CD14-positive monocyte (primary cell): Measurements from ENCODE around the gene KDM4C. TPM values are rescaled to one million over a fixed set of nuclear protein-coding genes. Genes with fewer than 3 reads are reported as not detected.
"Not testable (repeated sequence)": the region's sequence is repeated elsewhere in the genome, so short reads cannot be mapped to it uniquely, and the experiment has no call there.

Experiments used
- DNase-seq, 3 donors: peaks; one replicate each; pipeline ENCODE4 v3.0.0-alpha.2; 2011 to 2022
- H2AFZ ChIP-seq: 2 replicates; pipeline ENCODE4 v1.6.0; 2012; ENCODE audit warnings: mild to moderate bottlenecking, low read depth, low read length, inconsistent platforms; ENCODE audit not compliant: insufficient read depth, poor library complexity, severe bottlenecking
- H3K27ac ChIP-seq, 2 donors: 1 replicate in 1 of 2; 2 replicates in 1 of 2; pipeline ENCODE4 v1.5.1; 2012 to 2013; ENCODE audit warnings: low read length in 2 of 2, control low read depth in 1 of 2, inconsistent platforms in 1 of 2, low read depth in 1 of 2, mild to moderate bottlenecking in 1 of 2
- H3K27me3 ChIP-seq, 2 donors: one replicate each; pipeline versions ENCODE4 v1.6.0 to v1.6.1; 2011 to 2013; ENCODE audit warnings: low read length in 2 of 2; ENCODE audit not compliant: control insufficient read depth in 2 of 2, insufficient read depth in 2 of 2
- H3K36me3 ChIP-seq, 2 donors: replicated peaks in 1 of 2; 1 replicate in 1 of 2; 2 replicates in 1 of 2; pipeline versions ENCODE4 v1.5.1 to v1.6.1; 2012 to 2013; ENCODE audit warnings: low read length in 2 of 2, control low read depth in 1 of 2, inconsistent platforms in 1 of 2, mild to moderate bottlenecking in 1 of 2; ENCODE audit not compliant: insufficient read depth in 2 of 2, control insufficient read depth in 1 of 2
- H3K4me1 ChIP-seq, 2 donors: 1 replicate in 1 of 2; 2 replicates in 1 of 2; pipeline versions ENCODE4 v1.5.1 to v1.6.1; 2012 to 2013; ENCODE audit warnings: low read length in 2 of 2, control low read depth in 1 of 2, inconsistent platforms in 1 of 2, mild to moderate bottlenecking in 1 of 2, moderate library complexity in 1 of 2; ENCODE audit not compliant: insufficient read depth in 2 of 2, control insufficient read depth in 1 of 2
- H3K4me2 ChIP-seq: replicated peaks from 2 replicates; pipeline ENCODE3; 2012; ENCODE audit warnings: low read length, moderate library complexity, mild to moderate bottlenecking; ENCODE audit not compliant: poor library complexity, severe bottlenecking; ENCODE audit errors: extremely low read depth
- H3K4me3 ChIP-seq, 3 experiments: fragments of 200-600 bp in 1 of 3; sonication (generic) in 1 of 3; replicated peaks in 1 of 3; 1 replicate in 2 of 3; 2 replicates in 1 of 3; pipeline ENCODE4 v1.5.1; 2011 to 2013; ENCODE audit warnings: low read length in 3 of 3, mild to moderate bottlenecking in 3 of 3, control low read depth in 2 of 3, low read depth in 2 of 3, inconsistent platforms in 1 of 3, moderate library complexity in 1 of 3
- H3K79me2 ChIP-seq: 2 replicates; pipeline ENCODE4 v1.6.0; 2012; ENCODE audit warnings: mild to moderate bottlenecking, control low read depth, inconsistent platforms, low read length, moderate library complexity; ENCODE audit not compliant: insufficient read depth
- H3K9ac ChIP-seq: 2 replicates; pipeline ENCODE4 v1.6.0; 2017; ENCODE audit warnings: low read length, mild to moderate bottlenecking; ENCODE audit not compliant: insufficient read depth, poor library complexity, severe bottlenecking
- H3K9me3 ChIP-seq, 2 donors: replicated peaks in 1 of 2; 1 replicate in 1 of 2; 2 replicates in 1 of 2; pipeline versions ENCODE4 v1.5.1 to v1.6.1; 2012 to 2013; ENCODE audit warnings: low read length in 2 of 2, control low read depth in 1 of 2; ENCODE audit not compliant: control insufficient read depth in 1 of 2, insufficient read depth in 1 of 2
- H4K20me1 ChIP-seq: 2 replicates; pipeline ENCODE4 v1.6.0; 2012; ENCODE audit warnings: mild to moderate bottlenecking, low read length, control low read depth, moderate library complexity; ENCODE audit not compliant: insufficient read depth
- H3K27ac Mint-ChIP-seq, 7 donors: one replicate each; pipeline ENCODE4 v1.8.0; 2020; ENCODE audit warnings: mild to moderate bottlenecking in 7 of 7, mixed read lengths in 7 of 7, moderate library complexity in 6 of 7, inconsistent platforms in 2 of 7
- H3K27me3 Mint-ChIP-seq, 3 donors: one replicate each; pipeline ENCODE4 v1.8.0; 2021 to 2022; ENCODE audit warnings: low read depth in 3 of 3, mild to moderate bottlenecking in 3 of 3, mixed read lengths in 3 of 3, moderate library complexity in 3 of 3, inconsistent platforms in 1 of 3
- H3K36me3 Mint-ChIP-seq, 2 donors: one replicate each; pipeline ENCODE4 v1.8.0; 2020; ENCODE audit warnings: mixed read lengths in 2 of 2, inconsistent platforms in 1 of 2, mild to moderate bottlenecking in 1 of 2
- H3K4me1 Mint-ChIP-seq: one replicate; pipeline ENCODE4 v1.8.0; 2020; ENCODE audit warnings: mild to moderate bottlenecking, mixed read lengths
- H3K4me3 Mint-ChIP-seq, 2 donors: one replicate each; pipeline ENCODE4 v1.8.0; 2020; ENCODE audit warnings: mild to moderate bottlenecking in 2 of 2, mixed read lengths in 2 of 2, moderate library complexity in 1 of 2
- H3K9me3 Mint-ChIP-seq, 7 donors: one replicate each; pipeline ENCODE4 v1.8.0; 2020 to 2022; ENCODE audit warnings: mixed read lengths in 7 of 7, mild to moderate bottlenecking in 6 of 7, moderate library complexity in 6 of 7, inconsistent platforms in 2 of 7
- WGBS: methylation state at CpG from one replicate; pipeline ENCODE4 v1.1.5; 2013; ENCODE audit warnings: missing lambda C conversion rate; ENCODE audit not compliant: insufficient coverage; 5-methylcytosine and 5-hydroxymethylcytosine counted together
- intact Hi-C, 2 donors: fragments of 100-400 bp; cut with micrococcal nuclease; formaldehyde crosslinking; loops; one replicate each; pipeline versions ENCODE4 v1.15.0 to v1.15.1; 2023
- polyA plus RNA-seq, 3 donors: library from polyadenylated mRNA; depleted of rRNA in 1 of 3; unstranded in 2 of 3; stranded (reverse) in 1 of 3; fragments of 300-500 nt in 2 of 3; fragments of >200 nt in 1 of 3; fragmentation: Illumina TruSeq in 2 of 3; gene quantifications; 1 replicate in 2 of 3; 2 replicates in 1 of 3; pipeline ENCODE4 v1.2.3, GENCODE V29; 2012 to 2021
- TF ChIP-seq, protein P1 (sequence below): fragments of 200-600 bp; IDR thresholded peaks from one replicate; pipeline ENCODE4 v1.8.0; 2022; ENCODE audit warnings: antibody characterized with exemption, mild to moderate bottlenecking

Gene KDM4C
- polyA plus RNA-seq, 3 donors = 15.2 to 36.2 (median 17.1) TPM

DNA sequence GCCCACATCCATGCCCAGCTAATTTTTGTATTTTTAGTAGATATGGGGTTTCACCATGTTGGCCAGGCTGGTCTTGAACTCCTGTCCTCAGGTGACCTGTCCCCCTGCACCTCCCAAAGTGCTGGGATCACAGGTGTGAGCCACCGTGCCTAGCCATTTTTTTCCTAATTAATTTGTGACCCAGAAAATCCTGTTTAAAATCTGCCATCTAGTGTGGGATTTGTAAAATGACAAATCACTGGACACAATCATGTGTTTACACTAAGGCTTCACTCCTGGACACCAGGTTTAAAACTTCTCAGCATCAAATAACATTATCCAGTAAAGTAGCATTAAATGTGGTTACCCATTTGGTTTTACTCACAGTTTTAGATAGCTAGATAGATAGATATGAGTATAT, 18.6 kb upstream of the KDM4C start:
- Histone ChIP-seq H3K4me1 (no peaks in the 10 kb centered on the region), H3K79me2 (no peaks in the 10 kb centered on the region), H3K4me3 (no peak overlapping the region), H3K27me3 (no peaks in the 10 kb centered on the region), H3K4me2 (no peak overlapping the region), H4K20me1 (no peaks in the 10 kb centered on the region), H3K9ac (no peak overlapping the region), H3K27ac (no peak overlapping the region), H2AFZ (no peak overlapping the region), H3K9me3 (no peaks in the 10 kb centered on the region), H3K36me3 (no peaks in the 10 kb centered on the region)
- H3K4me3 Mint-ChIP-seq = no peak overlapping the region
- H3K36me3 Mint-ChIP-seq = no peaks in the 10 kb centered on the region
- intact Hi-C loops = loop anchor here in 1 of 2 donors (10.0 kb wide), 1 partner anchor 384 kb away; no protein-coding TSS in a partner anchor
- TF ChIP-seq, protein P1, sequence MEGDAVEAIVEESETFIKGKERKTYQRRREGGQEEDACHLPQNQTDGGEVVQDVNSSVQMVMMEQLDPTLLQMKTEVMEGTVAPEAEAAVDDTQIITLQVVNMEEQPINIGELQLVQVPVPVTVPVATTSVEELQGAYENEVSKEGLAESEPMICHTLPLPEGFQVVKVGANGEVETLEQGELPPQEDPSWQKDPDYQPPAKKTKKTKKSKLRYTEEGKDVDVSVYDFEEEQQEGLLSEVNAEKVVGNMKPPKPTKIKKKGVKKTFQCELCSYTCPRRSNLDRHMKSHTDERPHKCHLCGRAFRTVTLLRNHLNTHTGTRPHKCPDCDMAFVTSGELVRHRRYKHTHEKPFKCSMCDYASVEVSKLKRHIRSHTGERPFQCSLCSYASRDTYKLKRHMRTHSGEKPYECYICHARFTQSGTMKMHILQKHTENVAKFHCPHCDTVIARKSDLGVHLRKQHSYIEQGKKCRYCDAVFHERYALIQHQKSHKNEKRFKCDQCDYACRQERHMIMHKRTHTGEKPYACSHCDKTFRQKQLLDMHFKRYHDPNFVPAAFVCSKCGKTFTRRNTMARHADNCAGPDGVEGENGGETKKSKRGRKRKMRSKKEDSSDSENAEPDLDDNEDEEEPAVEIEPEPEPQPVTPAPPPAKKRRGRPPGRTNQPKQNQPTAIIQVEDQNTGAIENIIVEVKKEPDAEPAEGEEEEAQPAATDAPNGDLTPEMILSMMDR = peak; percentile 49
- H3K27ac Mint-ChIP-seq = no peak overlapping the region
- H3K4me1 Mint-ChIP-seq = no peaks in the 10 kb centered on the region
- peaks cover 0 to 6% (median 0%) of the 10 kb centered on the region in 7 donors for H3K9me3 Mint-ChIP-seq
- peak in 1 of 3 donors; percentile 14 for DNase-seq
- H3K27me3 Mint-ChIP-seq = peaks cover 0 to 1% (median 0%) of the 10 kb centered on the region in 3 donors
- no CpG with 5 or more reads among the region's 1 CpG for WGBS

DNA sequence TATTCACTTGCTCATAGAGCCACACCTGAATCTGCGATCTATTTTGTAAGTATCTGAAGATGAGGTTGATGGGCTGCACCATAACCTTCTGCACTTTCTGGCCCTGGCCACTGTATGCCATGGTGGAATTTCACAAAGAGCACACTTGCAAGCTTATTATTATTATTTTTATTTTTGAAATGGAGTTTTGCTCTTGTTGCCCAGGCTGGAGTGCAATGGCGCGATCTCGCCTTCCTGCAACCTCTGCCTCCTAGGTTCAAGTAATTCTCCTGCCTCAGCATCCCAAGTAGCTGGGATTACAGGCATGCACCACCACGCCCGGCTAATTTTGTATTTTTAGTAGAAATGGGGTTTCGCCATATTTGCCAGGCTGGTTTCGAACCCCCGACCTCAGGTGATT, 8.9 kb upstream of the KDM4C start:
- H3K9me3 Mint-ChIP-seq, H3K27ac ChIP-seq, intact Hi-C loops: not testable (repeated sequence)

DNA sequence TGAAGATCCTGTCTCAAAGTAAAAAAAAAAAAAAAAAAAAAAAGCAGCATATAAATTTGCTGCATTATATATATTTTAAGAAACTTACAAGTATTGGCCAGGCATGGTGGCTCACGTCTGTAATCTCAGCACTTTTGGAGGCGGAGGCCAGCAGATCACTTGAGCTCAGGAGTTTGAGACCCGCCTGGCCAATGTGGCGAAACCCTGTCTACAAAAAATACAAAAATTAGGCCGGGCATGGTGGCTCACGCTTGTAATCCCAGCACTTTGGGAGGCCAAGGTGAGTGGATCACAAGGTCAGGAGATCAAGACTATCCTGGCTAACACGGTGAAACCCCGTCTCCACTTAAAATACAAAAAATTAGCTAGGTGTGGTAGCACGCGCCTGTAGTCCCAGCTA, 2.9 kb upstream of the KDM4C start:
- 95% methylated on average over 8 of the region's 10 CpGs for WGBS
- not testable (repeated sequence) for H3K4me2 ChIP-seq

More for the DNA sequence above, 8.9 kb upstream of the KDM4C start:
- H3K4me2 ChIP-seq, H3K36me3 ChIP-seq, H3K4me3 ChIP-seq, H2AFZ ChIP-seq, H3K27me3 ChIP-seq, DNase-seq, H3K9me3 ChIP-seq, H3K27ac Mint-ChIP-seq, H4K20me1 ChIP-seq, H3K27me3 Mint-ChIP-seq, H3K4me3 Mint-ChIP-seq, H3K36me3 Mint-ChIP-seq, H3K9ac ChIP-seq, H3K79me2 ChIP-seq: not testable (repeated sequence)
- no CpG with 5 or more reads among the region's 9 CpGs for WGBS
- peaks cover 9 to 14% of the 10 kb centered on the region in 2 donors for H3K4me1 ChIP-seq
- peaks cover 11% of the 10 kb centered on the region for H3K4me1 Mint-ChIP-seq

More for the DNA sequence above, 2.9 kb upstream of the KDM4C start:
- not testable (repeated sequence) for H4K20me1 ChIP-seq, H3K27me3 ChIP-seq, H3K27ac ChIP-seq, H3K36me3 Mint-ChIP-seq, H2AFZ ChIP-seq, H3K4me3 ChIP-seq, H3K27me3 Mint-ChIP-seq, H3K9me3 Mint-ChIP-seq, H3K36me3 ChIP-seq, H3K4me3 Mint-ChIP-seq, DNase-seq, H3K9me3 ChIP-seq, H3K9ac ChIP-seq, H3K27ac Mint-ChIP-seq
- peaks cover 26% of the 10 kb centered on the region for H3K4me1 Mint-ChIP-seq
- intact Hi-C loops = loop anchor here (5.0 to 10.0 kb wide), 4 partner anchors 38 to 340 kb away; partner anchors contain the start of gene UHRF2 (in 1 of the 2)
- peaks cover 28 to 38% of the 10 kb centered on the region in 2 donors for H3K4me1 ChIP-seq
- peaks cover 21% of the 10 kb centered on the region for H3K79me2 ChIP-seq
